AG04450 (cell line): ENCODE results near the gene RGS19. TPM values are rescaled to one million over a fixed set of nuclear protein-coding genes. Genes with fewer than 3 reads are reported as not detected.

Source experiments
- CTCF ChIA-PET: fragments of 300-600, 350-600 bp; formaldehyde crosslinking; extraction: SDS; loops from one replicate; lab custom pipeline; 2022; ENCODE audit warnings: antibody characterized with exemption, inconsistent platforms; lab: Charles Lee
- POLR2A ChIA-PET: fragments of 350-600 bp; formaldehyde crosslinking; extraction: SDS; loops from one replicate; lab custom pipeline; 2021; ENCODE audit warnings: antibody characterized with exemption, inconsistent platforms; lab: Yijun Ruan, JAX
- DNase-seq: peaks from one replicate; pipeline ENCODE4 v3.0.0-alpha.2; 2011; ENCODE audit warnings: low read depth, low spot score
- H3K27ac ChIP-seq: one replicate; pipeline ENCODE4 v1.5.1; 2012; ENCODE audit warnings: low read depth, low read length, control low read depth
- H3K27me3 ChIP-seq: one replicate; pipeline ENCODE4 v1.6.0; 2012; ENCODE audit warnings: low read length; ENCODE audit not compliant: control insufficient read depth, insufficient read depth
- H3K4me3 ChIP-seq: 2 replicates; pipeline ENCODE4 v1.5.1; 2011; ENCODE audit warnings: mild to moderate bottlenecking, low read depth, low read length, control low read depth
- H3K9me3 ChIP-seq: 2 replicates; pipeline ENCODE4 v1.5.1; 2012; ENCODE audit warnings: low read length; ENCODE audit not compliant: control insufficient read depth, insufficient read depth
- polyA plus RNA-seq: library from polyadenylated mRNA; depleted of rRNA; stranded (reverse); fragments of >200 nt; gene quantifications from 2 replicates; pipeline ENCODE4 v1.2.3, GENCODE V29; 2011
- TF ChIP-seq, protein P1 (sequence below): IDR thresholded peaks from 2 replicates; pipeline ENCODE4 v1.5.1; 2011; ENCODE audit warnings: low read depth, low read length, control low read depth, inconsistent platforms

The RGS19 gene
- polyA plus RNA-seq, 1 experiment, result 7.5 TPM

- peaks cover 34% of the 10 kb centered on the region for H3K27me3 ChIP-seq
- H3K4me3 ChIP-seq, result no peak overlapping the region
- POLR2A ChIA-PET, result no interaction called here
- CTCF ChIA-PET, result no interaction called here
- H3K9me3 ChIP-seq, result peaks cover 4% of the 10 kb centered on the region; the same call in 1 of the 2 replicates
- H3K27ac ChIP-seq, result no peak overlapping the region
- TF ChIP-seq, protein P1, sequence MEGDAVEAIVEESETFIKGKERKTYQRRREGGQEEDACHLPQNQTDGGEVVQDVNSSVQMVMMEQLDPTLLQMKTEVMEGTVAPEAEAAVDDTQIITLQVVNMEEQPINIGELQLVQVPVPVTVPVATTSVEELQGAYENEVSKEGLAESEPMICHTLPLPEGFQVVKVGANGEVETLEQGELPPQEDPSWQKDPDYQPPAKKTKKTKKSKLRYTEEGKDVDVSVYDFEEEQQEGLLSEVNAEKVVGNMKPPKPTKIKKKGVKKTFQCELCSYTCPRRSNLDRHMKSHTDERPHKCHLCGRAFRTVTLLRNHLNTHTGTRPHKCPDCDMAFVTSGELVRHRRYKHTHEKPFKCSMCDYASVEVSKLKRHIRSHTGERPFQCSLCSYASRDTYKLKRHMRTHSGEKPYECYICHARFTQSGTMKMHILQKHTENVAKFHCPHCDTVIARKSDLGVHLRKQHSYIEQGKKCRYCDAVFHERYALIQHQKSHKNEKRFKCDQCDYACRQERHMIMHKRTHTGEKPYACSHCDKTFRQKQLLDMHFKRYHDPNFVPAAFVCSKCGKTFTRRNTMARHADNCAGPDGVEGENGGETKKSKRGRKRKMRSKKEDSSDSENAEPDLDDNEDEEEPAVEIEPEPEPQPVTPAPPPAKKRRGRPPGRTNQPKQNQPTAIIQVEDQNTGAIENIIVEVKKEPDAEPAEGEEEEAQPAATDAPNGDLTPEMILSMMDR, result no peak
- no peak for DNase-seq
Observed at GRCh38 chr20:64107736-64108457, 28.6 kb upstream of the RGS19 start.

- POLR2A ChIA-PET, result no interaction called here
- H3K4me3 ChIP-seq, result no peak within 1 kb of the TSS
- peaks cover 4% of the 10 kb centered on the region; the same call in 1 of the 2 replicates for H3K9me3 ChIP-seq
- CTCF ChIA-PET, result no interaction called here
- H3K27ac ChIP-seq, result no peak within 1 kb of the TSS
- TF ChIP-seq, protein P1, result no peak
- DNase-seq, result no peak
- peaks cover 36% of the 10 kb centered on the region for H3K27me3 ChIP-seq
Observed at GRCh38 chr20:64106981-64107735, 27.8 kb upstream of the RGS19 start, which contains the start of gene NPBWR2. Gene NPBWR2, minus strand, starts transcription at chr20:64107565. Its CDS starts 734 bp downstream, at chr20:64106831.

DNA sequence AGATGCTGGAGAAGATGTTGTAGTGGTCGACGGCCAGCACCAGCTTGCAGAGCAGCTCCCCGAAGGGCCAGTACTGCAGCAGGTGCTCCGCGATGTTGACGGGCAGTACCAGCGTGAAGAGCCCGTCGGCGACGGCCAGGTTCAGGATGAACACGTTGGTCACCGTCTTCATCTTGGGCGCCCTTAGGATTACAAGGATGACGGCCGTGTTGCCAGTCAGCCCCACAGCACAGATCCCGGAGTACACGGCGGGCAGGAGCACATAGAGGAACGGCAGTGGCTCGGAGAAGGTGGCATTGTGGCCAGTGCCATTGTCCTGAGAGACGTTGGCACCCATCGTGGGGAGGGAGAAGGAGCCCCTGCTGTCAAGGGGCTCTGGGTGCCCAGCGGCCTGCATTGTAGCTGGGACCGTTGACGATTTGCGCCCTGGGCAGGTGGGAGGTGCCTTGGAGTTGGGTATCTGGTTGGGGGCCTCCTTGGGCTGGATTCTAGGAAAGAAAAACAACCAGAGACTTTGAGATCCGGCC, 27.2 kb upstream of the RGS19 start:
- TF ChIP-seq, protein P1, result no peak
- H3K27me3 ChIP-seq, result peaks cover 40% of the 10 kb centered on the region
- peaks cover 4% of the 10 kb centered on the region; the same call in 1 of the 2 replicates for H3K9me3 ChIP-seq
- ChIA-PET CTCF (no interaction called here), POLR2A (interaction anchor here (0.6 kb wide), 1 partner anchor 1652 kb away, joined by 3 read pairs; no protein-coding TSS in a partner anchor)
- DNase-seq, result no peak
- H3K27ac ChIP-seq, result no peak overlapping the region
- no peak overlapping the region for H3K4me3 ChIP-seq

- ChIA-PET POLR2A (interaction anchor here (0.6 kb wide), 1 partner anchor 1651 kb away, joined by 3 read pairs; no protein-coding TSS in a partner anchor), CTCF (no interaction called here)
- peaks cover 46% of the 10 kb centered on the region for H3K27me3 ChIP-seq
- peaks cover 4% of the 10 kb centered on the region; the same call in 1 of the 2 replicates for H3K9me3 ChIP-seq
- no peak for DNase-seq
- no peak overlapping the region for H3K27ac ChIP-seq
- TF ChIP-seq, protein P1, result no peak
- no peak overlapping the region for H3K4me3 ChIP-seq
Observed at GRCh38 chr20:64105846-64106434, 26.6 kb upstream of the RGS19 start.
